ENCODE data around the gene HOXA11. TPM values are rescaled to one million over a fixed set of nuclear protein-coding genes. Genes with fewer than 3 reads are reported as not detected.

The HOXA11 gene
- polyA plus RNA-seq, 1 of the 3 experiments (the other 2 are of a cell fraction), result not detected

GRCh38 chr7:27189295-27189996 lies 4.4 kb upstream of the HOXA11 start:
- 11% methylated on average over 22 of the region's 22 CpGs for WGBS (ENCODE audit: low lambda C conversion rate)
- ChIA-PET CTCF (interaction anchor here (0.8 to 10.7 kb wide), 12 partner anchors 10 to 907 kb away, joined by 3 to 84 read pairs (median 10); partner anchors contain the start of gene HOXA13), POLR2A (no interaction called here)
- peaks cover 98% of the 10 kb centered on the region for H3K27me3 ChIP-seq (ENCODE audit: insufficient read depth)
- peaks cover 0 to 7% of the 10 kb centered on the region in 2 experiments; a peak in 1 of 4 replicates for H3K4me1 ChIP-seq (ENCODE audit: control insufficient read depth in 1 of 2, insufficient read depth in 2 of 2, low read depth in 1 of 2, low read length in 1 of 2)
- H3K9me3 ChIP-seq, result no peaks in the 10 kb centered on the region
- no peak overlapping the region for H3K9ac ChIP-seq
- no peaks in the 10 kb centered on the region for H3K79me2 ChIP-seq (ENCODE audit: insufficient read depth)
- no peak overlapping the region for H2AFZ ChIP-seq (ENCODE audit: low read depth)
- peak overlapping the region; percentile 51 for H3K4me2 ChIP-seq
- H3F3A ChIP-seq (replicated peaks; ENCODE audit: insufficient read depth), result peaks cover 11% of the 10 kb centered on the region
- peaks cover 30% of the 10 kb centered on the region for H4K20me1 ChIP-seq (ENCODE audit: insufficient read depth)
- H3K9me2 ChIP-seq, result no peaks in the 10 kb centered on the region
- DNase-seq, result no peak
- no peak overlapping the region for H3K27ac ChIP-seq (ENCODE audit: low read depth in 2 of 2, low read length in 1 of 2)
- no peaks in the 10 kb centered on the region for H3K36me3 ChIP-seq (replicated peaks in 1 of 2; ENCODE audit: control insufficient read depth in 1 of 2, insufficient read depth in 2 of 2, low read length in 1 of 2)
- TF ChIP-seq GATA2 (CRISPR knock-in tag; IDR thresholded peaks at IDR 0.05) (no peak), FOXM1 (IDR thresholded peaks at IDR 0.05; ENCODE audit: low read depth) (no peak), RFX5 (IDR thresholded peaks at IDR 0.05; ENCODE audit: low read length) (no peak), USF2 (IDR thresholded peaks at IDR 0.05; ENCODE audit: borderline replicate concordance, low read depth, low read length) (no peak), CHD2 (IDR thresholded peaks at IDR 0.05; ENCODE audit: low read length, partially characterized antibody) (no peak), CTCF (IDR thresholded peaks at IDR 0.05) (no peak), USF1 (IDR thresholded peaks at IDR 0.05; ENCODE audit: borderline replicate concordance, low read depth) (no peak), SMC3 (IDR thresholded peaks at IDR 0.05; ENCODE audit: low read depth, low read length) (no peak), MEF2A (IDR thresholded peaks at IDR 0.05; ENCODE audit: borderline replicate concordance, low read depth) (no peak)
- no peak overlapping the region for H3K4me3 ChIP-seq (ENCODE audit: low read depth in 2 of 2, low read length in 1 of 2)

- ChIA-PET CTCF (interaction anchor here (0.7 to 10.7 kb wide), 16 partner anchors 11 to 908 kb away, joined by 3 to 84 read pairs (median 8); partner anchors contain the start of genes HOXA13 and HOXA3), POLR2A (no interaction called here)
- Histone ChIP-seq H3K4me1 (ENCODE audit: control insufficient read depth in 1 of 2, insufficient read depth in 2 of 2, low read depth in 1 of 2, low read length in 1 of 2) (peaks cover 4 to 10% of the 10 kb centered on the region in 2 experiments; a peak in 1 of 4 replicates), H3K9ac (no peak overlapping the region), H3K79me2 (ENCODE audit: insufficient read depth) (no peaks in the 10 kb centered on the region), H3K4me2 (peak overlapping the region; percentile 51), H3K27me3 (ENCODE audit: insufficient read depth) (peaks cover 98% of the 10 kb centered on the region), H3K9me3 (no peaks in the 10 kb centered on the region), H3K27ac (ENCODE audit: low read depth in 2 of 2, low read length in 1 of 2) (no peak overlapping the region), H3K9me2 (no peaks in the 10 kb centered on the region), H2AFZ (ENCODE audit: low read depth) (peak overlapping the region; percentile 13; the same call in 1 of the 2 replicates), H3K36me3 (replicated peaks in 1 of 2; ENCODE audit: control insufficient read depth in 1 of 2, insufficient read depth in 2 of 2, low read length in 1 of 2) (no peaks in the 10 kb centered on the region), H3F3A (replicated peaks; ENCODE audit: insufficient read depth) (peaks cover 11% of the 10 kb centered on the region), H4K20me1 (ENCODE audit: insufficient read depth) (peaks cover 30% of the 10 kb centered on the region), H3K4me3 (ENCODE audit: low read depth in 2 of 2, low read length in 1 of 2) (no peak overlapping the region)
- WGBS (ENCODE audit: low lambda C conversion rate), result 29% methylated on average over 46 of the region's 49 CpGs
- TF ChIP-seq, protein P1, sequence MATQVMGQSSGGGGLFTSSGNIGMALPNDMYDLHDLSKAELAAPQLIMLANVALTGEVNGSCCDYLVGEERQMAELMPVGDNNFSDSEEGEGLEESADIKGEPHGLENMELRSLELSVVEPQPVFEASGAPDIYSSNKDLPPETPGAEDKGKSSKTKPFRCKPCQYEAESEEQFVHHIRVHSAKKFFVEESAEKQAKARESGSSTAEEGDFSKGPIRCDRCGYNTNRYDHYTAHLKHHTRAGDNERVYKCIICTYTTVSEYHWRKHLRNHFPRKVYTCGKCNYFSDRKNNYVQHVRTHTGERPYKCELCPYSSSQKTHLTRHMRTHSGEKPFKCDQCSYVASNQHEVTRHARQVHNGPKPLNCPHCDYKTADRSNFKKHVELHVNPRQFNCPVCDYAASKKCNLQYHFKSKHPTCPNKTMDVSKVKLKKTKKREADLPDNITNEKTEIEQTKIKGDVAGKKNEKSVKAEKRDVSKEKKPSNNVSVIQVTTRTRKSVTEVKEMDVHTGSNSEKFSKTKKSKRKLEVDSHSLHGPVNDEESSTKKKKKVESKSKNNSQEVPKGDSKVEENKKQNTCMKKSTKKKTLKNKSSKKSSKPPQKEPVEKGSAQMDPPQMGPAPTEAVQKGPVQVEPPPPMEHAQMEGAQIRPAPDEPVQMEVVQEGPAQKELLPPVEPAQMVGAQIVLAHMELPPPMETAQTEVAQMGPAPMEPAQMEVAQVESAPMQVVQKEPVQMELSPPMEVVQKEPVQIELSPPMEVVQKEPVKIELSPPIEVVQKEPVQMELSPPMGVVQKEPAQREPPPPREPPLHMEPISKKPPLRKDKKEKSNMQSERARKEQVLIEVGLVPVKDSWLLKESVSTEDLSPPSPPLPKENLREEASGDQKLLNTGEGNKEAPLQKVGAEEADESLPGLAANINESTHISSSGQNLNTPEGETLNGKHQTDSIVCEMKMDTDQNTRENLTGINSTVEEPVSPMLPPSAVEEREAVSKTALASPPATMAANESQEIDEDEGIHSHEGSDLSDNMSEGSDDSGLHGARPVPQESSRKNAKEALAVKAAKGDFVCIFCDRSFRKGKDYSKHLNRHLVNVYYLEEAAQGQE (IDR thresholded peaks at IDR 0.05; ENCODE audit: low read depth, low read length), result no peak
- TF ChIP-seq EZH2phosphoT487 (IDR thresholded peaks at IDR 0.05; ENCODE audit: borderline replicate concordance, low read depth), result peak; percentile 68
- DNase-seq, result no peak
These were observed 3.6 kb upstream of the HOXA11 start for GRCh38 chr7:27188386-27189294.
